ENCODE results near the gene SCN7A. TPM values are rescaled to one million over a fixed set of nuclear protein-coding genes. Genes with fewer than 3 reads are reported as not detected.

Gene SCN7A
- total RNA-seq, 2 donors from 2014 or later, result 0.18 to 0.29 TPM

DNA sequence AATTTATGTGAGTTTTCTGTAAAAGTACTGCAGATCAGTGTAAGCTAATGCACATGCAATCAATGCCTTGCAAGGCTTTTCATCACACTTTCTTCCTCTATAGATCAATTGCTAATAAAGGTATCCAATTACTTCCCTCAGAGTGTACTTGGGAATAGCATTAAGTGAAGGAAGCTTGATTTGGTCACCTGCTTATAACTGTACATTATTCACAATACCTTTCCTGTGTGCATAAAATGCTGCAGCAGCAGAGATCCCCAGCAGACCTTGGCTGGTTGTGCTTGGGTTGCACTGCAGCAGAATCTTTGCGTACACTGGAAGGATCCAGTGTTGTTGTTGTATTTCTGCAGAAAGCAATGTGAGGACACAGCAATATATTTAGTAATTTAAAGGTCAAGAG is 99.8 kb downstream of the SCN7A start:
- H3K4me3 ChIP-seq (ENCODE audit: low read length), result no peak overlapping the region
- no peaks in the 10 kb centered on the region for H3K27me3 ChIP-seq (ENCODE audit: control insufficient read depth, insufficient read depth, low read length, poor library complexity, severe bottlenecking)
- TF ChIP-seq, protein P1, sequence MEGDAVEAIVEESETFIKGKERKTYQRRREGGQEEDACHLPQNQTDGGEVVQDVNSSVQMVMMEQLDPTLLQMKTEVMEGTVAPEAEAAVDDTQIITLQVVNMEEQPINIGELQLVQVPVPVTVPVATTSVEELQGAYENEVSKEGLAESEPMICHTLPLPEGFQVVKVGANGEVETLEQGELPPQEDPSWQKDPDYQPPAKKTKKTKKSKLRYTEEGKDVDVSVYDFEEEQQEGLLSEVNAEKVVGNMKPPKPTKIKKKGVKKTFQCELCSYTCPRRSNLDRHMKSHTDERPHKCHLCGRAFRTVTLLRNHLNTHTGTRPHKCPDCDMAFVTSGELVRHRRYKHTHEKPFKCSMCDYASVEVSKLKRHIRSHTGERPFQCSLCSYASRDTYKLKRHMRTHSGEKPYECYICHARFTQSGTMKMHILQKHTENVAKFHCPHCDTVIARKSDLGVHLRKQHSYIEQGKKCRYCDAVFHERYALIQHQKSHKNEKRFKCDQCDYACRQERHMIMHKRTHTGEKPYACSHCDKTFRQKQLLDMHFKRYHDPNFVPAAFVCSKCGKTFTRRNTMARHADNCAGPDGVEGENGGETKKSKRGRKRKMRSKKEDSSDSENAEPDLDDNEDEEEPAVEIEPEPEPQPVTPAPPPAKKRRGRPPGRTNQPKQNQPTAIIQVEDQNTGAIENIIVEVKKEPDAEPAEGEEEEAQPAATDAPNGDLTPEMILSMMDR (conservative IDR thresholded peaks at IDR 0.05), result no peak
- Mint-ChIP-seq H3K9me3 (no peaks in the 10 kb centered on the region), H3K4me3 (no peak overlapping the region), H3K27ac (no peak overlapping the region), H3K4me1 (no peaks in the 10 kb centered on the region), H3K36me3 (ENCODE audit: low read depth) (no peaks in the 10 kb centered on the region), H3K27me3 (ENCODE audit: insufficient read depth) (no peaks in the 10 kb centered on the region)
- no peaks in the 10 kb centered on the region for H3K4me1 ChIP-seq (ENCODE audit: control insufficient read depth, insufficient read depth, low read length)
- no peaks in the 10 kb centered on the region for H3K9me3 ChIP-seq (ENCODE audit: control insufficient read depth, low read length)
- no peak overlapping the region for H3K27ac ChIP-seq (ENCODE audit: low read depth, low read length)
- DNase-seq, result no peak
- 97% methylated on average over 1 of the region's 1 CpG; no CpG with 5 or more reads in 1 of the 2 experiments for WGBS, 2 experiments (ENCODE audit: insufficient coverage in 1 of 2, insufficient read length in 1 of 2)
- no peak overlapping the region for H3K9ac ChIP-seq (ENCODE audit: extremely low read depth, low read length, poor library complexity, severe bottlenecking)
- no peaks in the 10 kb centered on the region for H3K36me3 ChIP-seq (ENCODE audit: control insufficient read depth, insufficient read depth, low read length)

DNA sequence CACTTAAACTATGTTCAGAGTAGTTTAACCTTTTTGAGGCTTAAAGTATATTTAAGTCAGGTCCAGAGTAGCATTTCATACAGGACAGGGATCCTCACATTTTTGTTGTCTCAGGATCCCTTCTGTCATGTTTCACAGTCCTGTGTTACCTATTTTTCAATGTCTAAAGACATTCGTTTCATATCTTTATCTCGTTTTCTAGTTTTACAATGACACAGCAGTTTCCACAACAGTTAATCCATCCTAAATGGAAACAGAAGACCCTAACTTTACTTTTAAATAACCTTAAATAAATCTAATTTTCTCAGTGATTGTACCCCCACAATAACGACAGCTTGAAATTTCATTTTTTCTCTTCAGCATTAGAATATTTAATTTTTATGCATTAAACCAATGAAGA is 101.0 kb downstream of the SCN7A start:
- Histone ChIP-seq H3K4me3 (ENCODE audit: low read length) (no peak overlapping the region), H3K27me3 (ENCODE audit: control insufficient read depth, insufficient read depth, low read length, poor library complexity, severe bottlenecking) (no peaks in the 10 kb centered on the region), H3K36me3 (ENCODE audit: control insufficient read depth, insufficient read depth, low read length) (no peaks in the 10 kb centered on the region), H3K4me1 (ENCODE audit: control insufficient read depth, insufficient read depth, low read length) (no peaks in the 10 kb centered on the region), H3K9ac (ENCODE audit: extremely low read depth, low read length, poor library complexity, severe bottlenecking) (no peak overlapping the region), H3K9me3 (ENCODE audit: control insufficient read depth, low read length) (no peaks in the 10 kb centered on the region), H3K27ac (ENCODE audit: low read depth, low read length) (no peak overlapping the region)
- Mint-ChIP-seq H3K36me3 (ENCODE audit: low read depth) (no peaks in the 10 kb centered on the region), H3K27me3 (ENCODE audit: insufficient read depth) (no peaks in the 10 kb centered on the region), H3K4me3 (no peak overlapping the region), H3K9me3 (no peaks in the 10 kb centered on the region), H3K4me1 (no peaks in the 10 kb centered on the region), H3K27ac (no peak overlapping the region)
- WGBS, 2 experiments (ENCODE audit: insufficient coverage in 1 of 2, insufficient read length in 1 of 2), result 81 to 87% methylated on average over 2 to 3 of the region's 3 CpGs
- no peak for DNase-seq
- TF ChIP-seq, protein P1 (conservative IDR thresholded peaks at IDR 0.05), result no peak

DNA sequence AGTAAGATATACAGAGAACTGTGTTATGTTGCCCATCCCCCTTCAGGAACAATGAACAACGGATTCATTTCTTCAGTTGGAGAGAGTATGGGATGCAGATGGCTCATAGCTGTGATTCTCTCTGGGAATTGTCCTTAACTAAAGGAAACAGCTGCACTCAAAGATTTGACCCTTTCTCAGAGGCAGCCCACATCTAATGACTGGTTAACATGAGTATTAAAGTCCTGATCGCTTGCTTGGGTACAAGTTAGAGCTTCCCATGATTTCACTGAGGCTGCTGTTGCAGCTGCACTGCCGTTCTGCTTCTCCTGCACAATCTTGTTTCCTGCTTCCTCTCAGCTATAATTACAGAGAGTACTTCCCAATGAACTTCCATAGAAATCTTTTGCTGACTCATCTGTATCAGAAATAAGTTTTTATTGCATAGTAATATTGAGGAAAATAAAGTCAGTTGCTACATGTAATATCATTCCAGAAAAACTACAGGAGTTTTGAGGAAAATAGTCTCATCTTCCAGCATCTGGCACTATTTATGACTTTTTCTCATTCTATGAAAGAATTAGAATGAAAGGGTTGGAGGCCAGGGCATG is 105.5 kb downstream of the SCN7A start:
- no peaks in the 10 kb centered on the region for H3K4me1 Mint-ChIP-seq
- no peaks in the 10 kb centered on the region for H3K36me3 Mint-ChIP-seq (ENCODE audit: low read depth)
- TF ChIP-seq, protein P1 (conservative IDR thresholded peaks at IDR 0.05), result no peak
- no peaks in the 10 kb centered on the region for H3K36me3 ChIP-seq (ENCODE audit: control insufficient read depth, insufficient read depth, low read length)
- DNase-seq, result no peak
- no peak overlapping the region for H3K27ac Mint-ChIP-seq
- no peaks in the 10 kb centered on the region for H3K9me3 ChIP-seq (ENCODE audit: control insufficient read depth, low read length)
- H3K27me3 Mint-ChIP-seq (ENCODE audit: insufficient read depth), result no peaks in the 10 kb centered on the region
- no peaks in the 10 kb centered on the region for H3K4me1 ChIP-seq (ENCODE audit: control insufficient read depth, insufficient read depth, low read length)
- H3K4me3 ChIP-seq (ENCODE audit: low read length), result no peak overlapping the region
- H3K9ac ChIP-seq (ENCODE audit: extremely low read depth, low read length, poor library complexity, severe bottlenecking), result no peak overlapping the region
- WGBS, 2 experiments (ENCODE audit: insufficient coverage in 1 of 2, insufficient read length in 1 of 2), result 81 to 86% methylated on average over 3 of the region's 3 CpGs
- no peaks in the 10 kb centered on the region for H3K9me3 Mint-ChIP-seq
- no peak overlapping the region for H3K4me3 Mint-ChIP-seq
- no peaks in the 10 kb centered on the region for H3K27me3 ChIP-seq (ENCODE audit: control insufficient read depth, insufficient read depth, low read length, poor library complexity, severe bottlenecking)
- H3K27ac ChIP-seq (ENCODE audit: low read depth, low read length), result no peak overlapping the region

Measured in endodermal cell (in vitro differentiated cells).